RCC 7860 (cell line): ENCODE measurements around the gene UBXN6.

Source experiments
- DNase-seq: peaks from one replicate; pipeline ENCODE4 v3.0.0-alpha.2; 2015; ENCODE audit warnings: low spot score
- FAIRE-seq: peaks from 2 replicates; lab custom pipeline; 2012; peaks lifted over from hg19 to GRCh38; lab: Jason Lieb, UNC

The UBXN6 gene

DNA sequence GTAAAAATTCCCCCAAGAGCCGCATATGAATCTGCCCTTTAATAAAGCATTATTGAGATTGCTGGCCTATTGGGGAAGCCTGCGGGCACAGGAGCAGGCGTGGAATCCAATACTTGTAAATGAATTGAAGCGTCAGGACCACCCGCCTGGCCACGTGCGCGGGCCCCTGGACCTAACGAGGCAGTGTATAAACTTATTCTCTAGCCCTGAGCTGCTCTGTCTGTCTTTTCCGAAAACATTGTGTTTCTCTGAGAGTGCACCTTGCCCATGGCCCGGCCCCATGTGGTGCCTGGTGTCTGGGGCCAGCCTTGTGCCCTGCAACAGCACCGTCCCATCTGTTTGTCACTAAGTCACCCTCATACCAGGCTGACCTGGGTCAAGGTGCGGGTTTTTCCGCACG, 14.4 kb downstream of the UBXN6 start:
- DNase-seq = no peak
- FAIRE-seq = no peak

- FAIRE-seq (no peak), DNase-seq (no peak)
Measured at GRCh38 chr19:4442819-4443146, 14.8 kb downstream of the UBXN6 start.

GRCh38 chr19:4441994-4442818, 15.4 kb downstream of the UBXN6 start:
- FAIRE-seq = no peak
- no peak for DNase-seq

- FAIRE-seq (no peak), DNase-seq (no peak)
Measured at GRCh38 chr19:4439243-4439642, 18.4 kb downstream of the UBXN6 start.

GRCh38 chr19:4437103-4437502, 20.5 kb downstream of the UBXN6 start:
- FAIRE-seq (no peak), DNase-seq (no peak)

- DNase-seq (no peak), FAIRE-seq (no peak)
Measured at GRCh38 chr19:4436231-4436630, 21.4 kb downstream of the UBXN6 start.

DNA sequence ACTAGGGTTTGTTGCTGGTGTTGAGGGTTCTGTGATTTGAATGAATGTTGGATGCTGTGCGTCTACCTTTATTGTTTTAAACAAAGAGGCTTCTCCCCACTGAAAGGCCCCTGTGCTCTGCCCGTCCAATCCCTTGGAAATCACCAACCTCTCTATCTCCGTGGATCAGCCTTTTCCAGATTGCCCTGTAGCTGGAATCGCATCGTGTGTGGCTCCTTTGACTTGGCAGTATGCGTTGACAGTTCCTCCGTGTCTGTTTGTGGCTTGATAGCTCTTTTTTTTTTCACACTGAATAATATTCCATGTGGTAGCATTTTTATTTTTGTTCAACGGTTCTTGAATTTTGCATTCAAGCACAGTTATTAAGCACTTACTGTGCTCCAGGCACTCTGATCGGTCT, 23.2 kb downstream of the UBXN6 start:
- FAIRE-seq = no peak
- DNase-seq = no peak

GRCh38 chr19:4432918-4433506, 24.6 kb downstream of the UBXN6 start:
- FAIRE-seq (no peak), DNase-seq (no peak)

DNA sequence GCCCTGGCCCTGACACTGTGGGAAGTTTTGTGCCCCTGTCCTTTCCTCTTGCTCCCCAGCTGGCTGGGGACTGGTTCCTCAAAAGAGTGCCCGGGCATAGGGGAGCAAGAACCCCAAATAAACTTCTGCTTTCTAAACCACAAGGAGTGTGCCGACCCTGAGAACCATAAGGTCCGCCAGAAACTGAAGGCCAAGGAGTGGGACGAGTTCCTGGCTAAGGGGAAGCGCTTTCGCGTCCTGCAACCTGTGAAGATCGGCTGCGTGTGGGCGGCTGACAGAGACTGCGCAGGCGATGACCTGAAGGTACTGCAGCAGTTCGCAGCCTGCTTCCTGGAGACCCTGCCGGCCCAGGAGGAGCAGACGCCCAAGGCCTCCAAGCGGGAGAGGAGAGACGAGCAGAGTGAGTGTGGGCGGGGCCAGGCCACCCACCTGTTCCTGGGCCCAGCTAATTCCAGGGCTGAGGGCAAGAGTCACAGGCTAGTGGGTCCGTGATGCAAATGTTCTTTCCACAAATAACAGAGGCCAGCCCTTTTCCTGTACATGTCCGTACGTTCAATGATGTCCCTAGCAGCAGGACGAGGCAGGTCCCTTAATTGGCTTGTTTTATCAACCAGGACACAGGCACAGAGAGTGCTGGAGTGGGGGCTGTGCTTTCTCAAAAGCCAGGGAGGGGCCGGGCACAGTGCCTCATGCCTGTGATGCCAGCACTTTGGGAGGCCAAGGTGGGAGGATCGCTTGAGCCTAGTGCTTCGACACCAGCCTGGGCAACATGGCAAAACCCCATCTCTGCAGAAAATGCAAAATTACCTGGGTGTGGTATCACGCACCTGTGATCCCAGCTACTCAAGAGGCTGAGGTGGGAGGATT, 25.6 kb downstream of the UBXN6 start:
- FAIRE-seq = no peak
- DNase-seq = no peak

DNA sequence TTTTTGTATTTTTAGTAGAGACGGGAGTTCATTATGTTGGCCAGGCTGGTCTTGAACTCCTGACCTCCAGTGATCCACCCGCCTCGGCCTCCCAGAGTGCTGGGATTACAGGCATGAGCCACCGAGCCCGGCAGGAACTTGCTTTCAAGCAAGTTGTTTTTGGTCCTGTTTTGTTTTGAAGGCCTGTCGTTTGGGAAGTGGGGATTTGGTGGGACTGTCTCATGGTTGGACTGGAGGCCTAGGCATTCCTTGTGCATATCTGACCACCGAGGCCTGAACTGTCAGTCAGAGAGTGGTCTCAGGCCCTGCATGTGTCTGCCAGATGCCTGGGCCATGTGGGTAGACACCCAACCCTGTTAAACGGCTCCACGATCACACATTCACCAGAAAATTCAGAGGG, 26.3 kb downstream of the UBXN6 start:
- no peak for DNase-seq
- no peak for FAIRE-seq

GRCh38 chr19:4430760-4431159, 26.8 kb downstream of the UBXN6 start:
- FAIRE-seq (no peak), DNase-seq (no peak)

GRCh38 chr19:4429771-4430171, 27.8 kb downstream of the UBXN6 start:
- DNase-seq = no peak
- no peak for FAIRE-seq

DNA sequence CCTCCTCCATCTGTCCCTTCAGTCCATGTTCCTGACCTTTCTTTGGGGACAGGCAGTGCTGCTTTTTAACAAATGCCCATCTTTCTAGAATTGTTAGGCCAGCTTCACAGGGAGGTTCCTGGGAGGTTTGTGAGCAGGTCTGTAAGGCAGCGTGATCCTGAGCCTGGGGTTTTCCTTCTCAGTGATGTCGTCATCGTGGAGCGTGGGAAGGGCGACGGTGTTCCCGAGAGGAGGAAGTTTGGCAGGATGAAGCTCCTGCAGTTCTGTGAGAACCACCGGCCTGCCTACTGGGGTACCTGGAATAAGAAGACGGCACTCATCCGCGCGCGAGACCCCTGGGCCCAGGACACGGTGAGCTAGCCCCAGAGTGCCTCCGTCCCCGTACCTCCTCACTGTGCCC, 28.3 kb downstream of the UBXN6 start:
- DNase-seq (no peak), FAIRE-seq (no peak)

- no peak for FAIRE-seq
Measured at GRCh38 chr19:4428326-4428975, 29.1 kb downstream of the UBXN6 start.

GRCh38 chr19:4425537-4425936, 32.1 kb downstream of the UBXN6 start:
- no peak for FAIRE-seq
- DNase-seq = no peak

More at GRCh38 chr19:4428326-4428975, 29.1 kb downstream of the UBXN6 start:
- DNase-seq = no peak

DNA sequence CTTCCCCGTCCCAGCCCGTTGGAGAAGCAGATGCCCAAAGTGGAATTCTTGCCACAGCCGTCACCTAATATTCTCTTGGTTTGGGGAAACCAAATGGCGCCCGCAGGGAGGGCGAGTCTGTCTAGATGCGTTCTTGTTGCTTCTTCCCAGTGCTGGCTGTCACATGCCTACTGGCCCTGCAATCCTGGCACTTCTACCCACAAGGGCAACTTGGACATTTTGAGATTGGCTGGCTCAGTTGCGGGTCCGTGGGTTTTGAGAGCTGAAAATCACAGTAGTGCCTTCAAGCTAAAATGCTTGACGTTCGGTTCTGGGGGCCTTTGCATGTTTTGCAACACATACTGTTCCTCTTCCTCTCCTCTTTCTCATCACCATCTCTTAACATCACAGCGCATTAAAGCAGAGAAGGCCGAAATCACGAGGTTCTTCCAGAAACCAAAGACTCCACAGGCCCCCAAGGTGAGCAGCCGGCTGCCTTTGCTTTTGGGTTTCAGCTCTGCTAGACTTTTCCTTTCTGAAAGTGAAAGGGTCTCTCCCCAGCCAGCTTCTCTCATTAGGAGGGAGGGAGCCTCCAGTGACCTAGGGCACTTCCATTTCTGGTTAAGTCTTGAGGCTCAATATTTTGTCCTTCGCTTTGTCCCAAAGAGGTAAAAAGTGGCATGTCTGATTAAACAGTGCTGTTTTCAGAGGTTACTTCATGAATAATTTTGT, 34.0 kb downstream of the UBXN6 start:
- FAIRE-seq = no peak
- no peak for DNase-seq

DNA sequence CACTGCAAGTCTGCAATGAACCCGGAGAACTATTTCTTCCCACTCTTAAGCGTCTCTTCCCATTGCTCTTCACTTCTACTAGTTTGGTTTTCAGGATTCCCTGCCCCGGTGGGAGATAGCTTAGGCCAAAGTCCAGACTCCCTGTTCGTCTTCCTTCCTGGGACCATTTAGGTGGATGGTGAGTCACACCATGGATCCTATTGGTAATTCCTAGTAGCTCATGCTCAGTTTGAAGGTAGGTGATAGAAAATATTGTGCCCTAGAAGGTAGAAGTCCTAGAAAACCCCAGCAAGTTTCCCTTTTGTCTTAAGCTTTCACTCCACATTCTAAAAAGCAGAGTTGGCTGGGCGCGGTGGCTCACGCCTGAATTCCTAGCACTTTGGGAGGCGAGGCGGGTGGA, 41.3 kb downstream of the UBXN6 start:
- FAIRE-seq (no peak), DNase-seq (no peak)

- FAIRE-seq (no peak), DNase-seq (no peak)
Measured at GRCh38 chr19:4415352-4415751, 42.2 kb downstream of the UBXN6 start.

DNA sequence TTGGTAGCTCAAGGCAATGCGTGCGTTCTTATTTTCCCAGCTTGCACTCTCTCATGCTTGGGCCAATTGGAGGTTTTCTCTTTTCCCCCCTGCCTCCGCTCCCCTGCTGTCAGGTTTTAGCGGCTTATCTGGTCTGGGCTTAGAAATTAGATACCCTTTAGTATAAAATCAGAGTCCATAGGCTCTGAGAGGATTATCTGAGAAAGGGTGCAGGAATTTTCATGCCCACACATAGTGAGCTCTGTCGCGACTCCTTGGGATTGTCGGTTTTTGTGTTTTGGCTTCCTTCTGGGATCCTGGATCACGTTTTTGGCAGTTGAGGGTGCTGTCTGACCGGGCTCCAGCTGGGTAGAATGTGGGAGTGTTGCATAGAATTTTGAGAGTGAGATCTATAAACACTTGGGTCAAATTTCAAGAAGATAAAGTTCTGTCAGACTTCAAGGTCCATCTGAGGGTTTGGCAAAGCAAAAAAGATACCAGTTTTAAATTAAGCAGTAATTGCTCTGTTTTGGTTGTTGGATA, 42.7 kb downstream of the UBXN6 start:
- DNase-seq (no peak), FAIRE-seq (no peak)

DNA sequence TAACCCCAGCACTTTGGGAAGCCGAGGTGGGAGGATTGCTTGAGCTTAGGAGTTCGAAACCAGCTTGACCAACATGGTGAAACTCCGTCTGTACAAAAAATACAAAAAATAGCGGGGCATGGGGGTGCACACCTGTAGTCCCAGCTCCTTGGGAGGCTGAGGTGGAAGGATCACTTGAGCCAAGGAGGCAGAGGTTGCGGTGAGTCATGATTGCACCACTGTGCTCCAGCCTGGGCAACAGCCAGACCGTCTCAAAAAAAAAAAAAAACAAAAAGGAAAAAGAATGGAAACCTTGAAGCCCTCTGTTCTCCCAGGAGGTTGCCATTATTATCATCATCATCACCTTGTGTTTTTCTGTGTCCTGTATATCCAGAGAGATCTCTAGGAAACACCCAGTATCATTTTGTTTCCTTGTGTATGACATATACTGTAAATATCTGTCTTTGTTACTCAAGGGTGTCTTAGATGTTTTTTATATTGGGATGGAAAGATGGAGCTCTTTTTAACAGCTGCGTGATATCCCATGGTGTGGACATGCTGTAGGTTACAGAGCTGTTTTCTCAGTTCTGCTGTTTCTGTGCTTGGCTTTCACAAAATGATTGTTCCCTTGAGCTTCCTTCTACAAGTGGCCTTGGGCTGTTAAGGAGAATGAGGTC, 43.3 kb downstream of the UBXN6 start:
- no peak for FAIRE-seq

More for the DNA sequence above, 43.3 kb downstream of the UBXN6 start:
- DNase-seq = no peak
